ENCODE results near the gene PLEKHA7.
A peak's percentile ranks its signal among the peaks of the same experiment; 100 is the strongest.
"Not testable (repeated sequence)": the region's sequence is repeated elsewhere in the genome, so short reads cannot be mapped to it uniquely, and the experiment has no call there.

The PLEKHA7 gene

GRCh38 chr11:16976379-16976778 lies 37.8 kb downstream of the PLEKHA7 start:
- DNase-seq, result no peak

GRCh38 chr11:16975906-16976305 lies 38.3 kb downstream of the PLEKHA7 start:
- DNase-seq, result no peak

- no peak for DNase-seq
Observed at GRCh38 chr11:16973338-16973964, 40.8 kb downstream of the PLEKHA7 start.

GRCh38 chr11:16969010-16969999 lies 44.9 kb downstream of the PLEKHA7 start:
- no peak for DNase-seq

- no peak for DNase-seq
Observed at GRCh38 chr11:16968196-16968595, 46.0 kb downstream of the PLEKHA7 start.

GRCh38 chr11:16966930-16967671 lies 47.1 kb downstream of the PLEKHA7 start:
- DNase-seq, result no peak

GRCh38 chr11:16964501-16964900 lies 49.7 kb downstream of the PLEKHA7 start:
- DNase-seq, result no peak

- no peak for DNase-seq
Observed at GRCh38 chr11:16963316-16963876, 50.8 kb downstream of the PLEKHA7 start.

- DNase-seq, result not testable (repeated sequence)
Observed at GRCh38 chr11:16962589-16962988, 51.6 kb downstream of the PLEKHA7 start.

- no peak for DNase-seq
Observed at GRCh38 chr11:16962146-16962545, 52.1 kb downstream of the PLEKHA7 start.

GRCh38 chr11:16960250-16960649 lies 54.0 kb downstream of the PLEKHA7 start:
- no peak for DNase-seq

- no peak for DNase-seq
Observed at GRCh38 chr11:16959602-16960001, 54.6 kb downstream of the PLEKHA7 start.

GRCh38 chr11:16958833-16959232 lies 55.4 kb downstream of the PLEKHA7 start:
- no peak for DNase-seq

- DNase-seq, result no peak
Observed at GRCh38 chr11:16956538-16957153, 57.6 kb downstream of the PLEKHA7 start.

GRCh38 chr11:16953663-16954062 lies 60.6 kb downstream of the PLEKHA7 start:
- no peak for DNase-seq

- no peak for DNase-seq
Observed at GRCh38 chr11:16946477-16947282, 67.5 kb downstream of the PLEKHA7 start.

- peak in 11 of 14 donors; percentile 10 to 62 (median 39) for DNase-seq
Observed at GRCh38 chr11:16945671-16946469, 68.3 kb downstream of the PLEKHA7 start.

- DNase-seq, result no peak
Observed at GRCh38 chr11:16942911-16943310, 71.3 kb downstream of the PLEKHA7 start.

- no peak for DNase-seq
Observed at GRCh38 chr11:16942342-16942741, 71.9 kb downstream of the PLEKHA7 start.

GRCh38 chr11:16941935-16942334 lies 72.3 kb downstream of the PLEKHA7 start:
- no peak for DNase-seq
